Hepatocyte (in vitro differentiated cells): ENCODE results near the gene MICAL3. TPM values are rescaled to one million over a fixed set of nuclear protein-coding genes. Genes with fewer than 3 reads are reported as not detected.

Source experiments
- DNase-seq: peaks from one replicate; pipeline ENCODE4 v3.0.0-alpha.2; 2016; ENCODE audit warnings: low spot score
- H2AFZ ChIP-seq: fragments of 200-600 bp; sonication (generic); 2 replicates; pipeline ENCODE4 v1.6.0; 2016; ENCODE audit warnings: antibody characterized with exemption, mild to moderate bottlenecking
- H3K27ac ChIP-seq: fragments of 200-600 bp; sonication (generic); 2 replicates; pipeline ENCODE4 v1.5.1; 2016; ENCODE audit warnings: mild to moderate bottlenecking
- H3K27me3 ChIP-seq: fragments of 200-600 bp; sonication (generic); 2 replicates; pipeline ENCODE4 v1.6.1; 2016
- H3K36me3 ChIP-seq: fragments of 200-600 bp; sonication (generic); replicated peaks from 2 replicates; pipeline ENCODE4 v1.5.1; 2016; ENCODE audit warnings: low read depth; ENCODE audit not compliant: insufficient read depth
- H3K4me1 ChIP-seq: fragments of 200-600 bp; sonication (generic); 2 replicates; pipeline ENCODE4 v1.5.1; 2016; ENCODE audit warnings: mild to moderate bottlenecking, moderate library complexity; ENCODE audit not compliant: insufficient read depth
- H3K4me2 ChIP-seq: fragments of 200-600 bp; sonication (generic); 2 replicates; pipeline ENCODE4 v1.6.0; 2016
- H3K4me3 ChIP-seq: fragments of 200-600 bp; sonication (generic); 2 replicates; pipeline ENCODE4 v1.5.1; 2016; ENCODE audit warnings: mild to moderate bottlenecking
- H3K79me2 ChIP-seq: fragments of 200-600 bp; sonication (generic); 2 replicates; pipeline ENCODE4 v1.6.0; 2017; ENCODE audit warnings: mild to moderate bottlenecking
- H3K9me2 ChIP-seq: fragments of 200-600 bp; sonication (generic); replicated peaks from 2 replicates; pipeline ENCODE4 v1.6.0; 2017; ENCODE audit warnings: mild to moderate bottlenecking; ENCODE audit not compliant: insufficient read depth
- H3K9me3 ChIP-seq: fragments of 200-600 bp; sonication (generic); 2 replicates; pipeline ENCODE4 v1.5.1; 2016; ENCODE audit warnings: low read depth, mild to moderate bottlenecking
- H4K20me1 ChIP-seq: fragments of 200-600 bp; sonication (generic); 2 replicates; pipeline ENCODE4 v1.6.0; 2016; ENCODE audit warnings: mild to moderate bottlenecking; ENCODE audit not compliant: insufficient read depth, poor library complexity, severe bottlenecking
- EZH2 ChIP-seq: fragments of 200-600 bp; sonication (generic); IDR thresholded peaks from 2 replicates; pipeline ENCODE4 v1.6.1; 2016; ENCODE audit warnings: antibody characterized with exemption, mild to moderate bottlenecking, borderline replicate concordance
- EZH2phosphoT487 ChIP-seq: fragments of 200-600 bp; sonication (generic); IDR thresholded peaks from one replicate; pipeline ENCODE4 v1.6.1; 2018; ENCODE audit warnings: antibody characterized with exemption, mild to moderate bottlenecking, low read depth, moderate library complexity; ENCODE audit not compliant: unreplicated experiment, severe bottlenecking
- WGBS: methylation state at CpG from one replicate; pipeline ENCODE4 v1.1.6; 2016; ENCODE audit warnings: low lambda C conversion rate; ENCODE audit errors: missing lambda C conversion rate; 5-methylcytosine and 5-hydroxymethylcytosine counted together
- polyA plus RNA-seq: library from polyadenylated mRNA; unstranded; fragments of >200 nt; fragmentation: Nextera tagmentation; extraction: Ambion mirVana; gene quantifications from 2 replicates; pipeline ENCODE4 v1.2.1, GENCODE V29; 2016
- total RNA-seq: library from RNA; depleted of rRNA; stranded (reverse); fragments of >200 nt; gene quantifications from 2 replicates; pipeline ENCODE4 v1.2.3, GENCODE V29; 2014
- TF ChIP-seq, protein P1 (sequence below): fragments of 200-600 bp; sonication (generic); IDR thresholded peaks from 2 replicates; pipeline ENCODE4 v1.5.1; 2016; ENCODE audit warnings: antibody characterized with exemption, mild to moderate bottlenecking; ENCODE audit not compliant: poor library complexity

MICAL3 gene
- total and polyA plus RNA-seq, 2 experiments from 2014 or later = 4.6 to 22.7 TPM

DNA sequence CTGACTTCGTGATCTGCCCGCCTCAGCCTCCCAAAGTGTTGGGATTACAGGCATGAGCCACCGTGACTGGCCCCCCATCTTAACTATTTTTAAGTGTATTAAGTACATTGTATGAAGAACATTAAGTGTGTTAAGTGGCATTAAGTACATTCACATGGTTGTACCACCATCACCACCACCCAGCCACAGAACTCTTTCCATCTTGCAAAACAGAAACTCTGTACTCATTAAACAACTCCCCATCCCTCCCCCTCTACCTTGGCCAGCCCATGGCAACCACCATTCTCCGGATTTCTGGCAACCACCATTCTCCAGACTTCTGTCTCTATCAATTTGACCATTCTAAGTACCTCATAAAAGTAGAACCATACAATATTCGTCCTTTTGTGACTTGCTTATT lies 35.6 kb upstream of the MICAL3 start:
- 80% methylated on average over 5 of the region's 5 CpGs for WGBS
- Histone ChIP-seq H3K9me2 (no peaks in the 10 kb centered on the region), H3K27ac (peak overlapping the region; percentile 96), H3K4me2 (no peak overlapping the region), H3K27me3 (no peaks in the 10 kb centered on the region), H3K36me3 (no peaks in the 10 kb centered on the region), H2AFZ (no peak overlapping the region), H3K4me3 (no peak overlapping the region), H4K20me1 (no peaks in the 10 kb centered on the region), H3K79me2 (no peaks in the 10 kb centered on the region), H3K4me1 (peaks cover 49% of the 10 kb centered on the region), H3K9me3 (no peaks in the 10 kb centered on the region)
- TF ChIP-seq EZH2phosphoT487 = no peak
- TF ChIP-seq EZH2 = no peak
- TF ChIP-seq, protein P1, sequence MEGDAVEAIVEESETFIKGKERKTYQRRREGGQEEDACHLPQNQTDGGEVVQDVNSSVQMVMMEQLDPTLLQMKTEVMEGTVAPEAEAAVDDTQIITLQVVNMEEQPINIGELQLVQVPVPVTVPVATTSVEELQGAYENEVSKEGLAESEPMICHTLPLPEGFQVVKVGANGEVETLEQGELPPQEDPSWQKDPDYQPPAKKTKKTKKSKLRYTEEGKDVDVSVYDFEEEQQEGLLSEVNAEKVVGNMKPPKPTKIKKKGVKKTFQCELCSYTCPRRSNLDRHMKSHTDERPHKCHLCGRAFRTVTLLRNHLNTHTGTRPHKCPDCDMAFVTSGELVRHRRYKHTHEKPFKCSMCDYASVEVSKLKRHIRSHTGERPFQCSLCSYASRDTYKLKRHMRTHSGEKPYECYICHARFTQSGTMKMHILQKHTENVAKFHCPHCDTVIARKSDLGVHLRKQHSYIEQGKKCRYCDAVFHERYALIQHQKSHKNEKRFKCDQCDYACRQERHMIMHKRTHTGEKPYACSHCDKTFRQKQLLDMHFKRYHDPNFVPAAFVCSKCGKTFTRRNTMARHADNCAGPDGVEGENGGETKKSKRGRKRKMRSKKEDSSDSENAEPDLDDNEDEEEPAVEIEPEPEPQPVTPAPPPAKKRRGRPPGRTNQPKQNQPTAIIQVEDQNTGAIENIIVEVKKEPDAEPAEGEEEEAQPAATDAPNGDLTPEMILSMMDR = no peak
- DNase-seq = no peak

DNA sequence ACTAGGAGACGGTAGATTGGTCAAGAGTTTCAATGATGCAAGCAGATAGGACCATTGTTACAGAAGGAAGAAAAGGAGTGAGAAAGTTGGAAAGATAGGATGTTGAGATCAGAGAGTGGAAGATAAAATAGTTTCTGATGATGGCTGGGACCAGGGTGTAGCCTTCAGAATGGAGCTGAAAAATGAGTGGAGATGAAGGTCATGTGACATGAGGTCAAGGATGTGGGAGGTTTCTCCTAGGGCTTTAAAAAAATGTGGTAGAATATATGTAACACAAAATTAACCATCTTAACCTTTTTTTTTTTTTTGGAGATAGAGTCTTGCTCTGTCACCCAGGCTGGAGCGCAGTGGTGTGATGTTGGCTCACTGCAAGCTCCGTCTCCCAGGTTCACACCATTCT lies 35.1 kb upstream of the MICAL3 start:
- no peaks in the 10 kb centered on the region for H3K36me3 ChIP-seq
- H3K4me1 ChIP-seq = peaks cover 49% of the 10 kb centered on the region
- 94% methylated on average over 3 of the region's 3 CpGs for WGBS
- no peaks in the 10 kb centered on the region for H3K79me2 ChIP-seq
- TF ChIP-seq, protein P1 = no peak
- TF ChIP-seq EZH2 = no peak
- TF ChIP-seq EZH2phosphoT487 = no peak
- no peak overlapping the region for H3K4me3 ChIP-seq
- H3K27ac ChIP-seq = peak overlapping the region; percentile 96
- no peak for DNase-seq
- no peaks in the 10 kb centered on the region for H3K27me3 ChIP-seq
- H3K9me3 ChIP-seq = no peaks in the 10 kb centered on the region
- no peak overlapping the region for H2AFZ ChIP-seq
- H4K20me1 ChIP-seq = no peaks in the 10 kb centered on the region
- H3K4me2 ChIP-seq = no peak overlapping the region
- H3K9me2 ChIP-seq = no peaks in the 10 kb centered on the region

DNA sequence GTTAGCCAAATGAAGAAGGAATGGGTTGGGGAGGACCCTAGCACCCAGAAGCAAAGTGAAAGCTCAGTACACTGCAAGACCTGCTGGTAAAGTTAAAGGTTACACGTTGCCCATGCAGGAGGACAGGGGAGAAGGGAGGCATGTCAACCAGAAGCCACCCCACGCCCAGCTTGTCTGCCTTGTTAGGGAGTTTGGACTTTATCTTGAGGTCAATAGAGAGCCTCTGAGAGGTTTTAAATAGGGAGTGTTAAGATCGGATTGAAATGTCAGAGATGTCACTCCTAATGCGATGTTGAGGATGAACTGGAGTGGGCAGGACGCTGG lies 34.7 kb upstream of the MICAL3 start:
- Histone ChIP-seq H2AFZ (no peak overlapping the region), H3K4me3 (no peak overlapping the region), H3K27me3 (no peaks in the 10 kb centered on the region), H3K9me2 (no peaks in the 10 kb centered on the region), H3K36me3 (no peaks in the 10 kb centered on the region), H3K9me3 (no peaks in the 10 kb centered on the region), H3K4me2 (no peak overlapping the region), H3K27ac (peak overlapping the region; percentile 96), H4K20me1 (no peaks in the 10 kb centered on the region), H3K4me1 (peaks cover 49% of the 10 kb centered on the region), H3K79me2 (no peaks in the 10 kb centered on the region)
- TF ChIP-seq, protein P1 = no peak
- no peak for TF ChIP-seq EZH2phosphoT487
- no peak for TF ChIP-seq EZH2
- DNase-seq = no peak
- WGBS = 71% methylated on average over 5 of the region's 5 CpGs
